ENCODE data around the gene SPOCK3.
"Not testable (repeated sequence)": the region's sequence is repeated elsewhere in the genome, so short reads cannot be mapped to it uniquely, and the experiment has no call there.

SPOCK3 gene

GRCh38 chr4:166823126-166823525 lies 411.2 kb downstream of the SPOCK3 start:
- DNase-seq (ENCODE audit: low read depth in 3 of 3): no peak

DNA sequence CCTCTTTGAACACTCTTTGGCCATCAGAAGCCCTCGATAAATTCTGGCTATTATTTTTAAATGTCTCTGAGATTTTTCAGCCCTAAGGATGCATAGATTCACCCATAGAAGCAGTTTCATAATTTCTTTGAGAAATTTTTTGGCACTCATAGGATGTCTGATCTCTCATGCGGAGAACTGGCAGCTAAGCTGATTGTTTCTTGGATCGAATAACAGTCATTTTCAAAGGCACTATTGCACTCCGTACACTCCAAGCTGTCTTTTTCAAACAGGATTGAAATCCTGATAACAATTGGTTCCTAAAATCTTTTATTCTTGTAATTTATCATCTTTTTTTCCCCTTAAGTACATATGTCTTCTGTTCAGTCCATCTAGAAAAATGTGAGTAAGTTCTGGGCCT lies 411.9 kb downstream of the SPOCK3 start:
- DNase-seq (ENCODE audit: low read depth in 3 of 3): no peak

DNA sequence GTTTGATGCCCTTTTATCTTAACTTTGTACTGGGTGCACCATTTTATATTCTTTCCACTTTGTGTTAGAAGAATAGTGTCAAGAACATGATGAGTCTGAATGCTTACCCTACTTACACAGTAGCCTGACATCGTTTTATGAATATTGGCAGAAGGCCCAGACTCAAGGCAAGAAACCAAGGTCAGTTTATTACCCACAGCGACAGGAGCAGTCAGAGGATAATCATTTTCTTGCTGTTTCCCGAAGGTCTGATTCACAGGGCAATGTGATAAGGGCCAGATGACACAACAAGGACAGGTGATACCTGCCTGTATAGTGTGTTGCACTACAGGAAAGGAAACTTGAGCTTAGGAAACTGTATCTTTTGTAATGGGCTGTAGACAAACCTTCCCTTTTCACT lies 417.4 kb downstream of the SPOCK3 start:
- no peak for DNase-seq (ENCODE audit: low read depth in 3 of 3)

DNA sequence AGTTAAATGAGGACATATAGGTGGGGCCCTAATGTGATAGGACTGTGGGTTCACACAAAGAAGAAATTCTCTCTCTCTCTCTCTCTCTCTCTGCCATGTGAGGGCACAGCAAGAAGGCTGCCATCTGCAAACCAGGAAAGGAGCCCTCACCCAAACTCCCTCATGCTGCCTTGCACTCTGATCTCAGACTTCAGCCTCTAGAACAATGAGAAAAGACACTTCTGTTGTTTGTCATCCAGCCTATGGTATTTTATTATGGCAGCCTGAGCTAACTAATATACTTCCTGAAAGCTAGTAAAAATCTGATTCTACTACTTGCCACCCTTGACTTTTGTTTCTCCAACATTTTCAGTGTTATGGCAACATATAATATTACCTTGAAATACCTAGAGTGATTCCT lies 425.9 kb downstream of the SPOCK3 start:
- DNase-seq (ENCODE audit: low read depth in 3 of 3): no peak

DNA sequence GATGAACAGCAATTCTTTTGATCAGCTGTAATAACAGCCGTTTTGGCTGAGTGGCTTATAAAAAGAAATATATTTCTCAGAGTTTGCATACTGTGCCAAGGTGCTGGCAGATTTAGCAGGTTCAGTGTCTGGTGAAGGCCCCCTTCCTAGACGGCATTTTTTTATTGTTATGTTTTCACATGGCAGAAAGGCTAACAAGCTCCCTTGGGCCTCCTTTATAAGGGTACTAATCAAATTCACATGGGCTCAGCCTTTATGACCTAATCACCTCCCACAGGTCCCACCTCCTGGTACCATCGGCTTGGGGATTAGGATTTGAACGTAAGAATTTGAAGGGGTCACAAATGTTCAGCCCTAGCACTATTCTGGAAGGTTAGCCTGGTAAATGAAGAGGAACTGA lies 431.9 kb downstream of the SPOCK3 start:
- no peak for DNase-seq (ENCODE audit: low read depth in 3 of 3)

- no peak for DNase-seq (ENCODE audit: low read depth in 3 of 3)
Measured at GRCh38 chr4:166798126-166798525, 436.2 kb downstream of the SPOCK3 start.

- DNase-seq (ENCODE audit: low read depth in 3 of 3): no peak
Measured at GRCh38 chr4:166777760-166778159, 456.5 kb downstream of the SPOCK3 start.

- DNase-seq (ENCODE audit: low read depth in 3 of 3): no peak
Measured at GRCh38 chr4:166763018-166763417, 471.3 kb downstream of the SPOCK3 start.

DNA sequence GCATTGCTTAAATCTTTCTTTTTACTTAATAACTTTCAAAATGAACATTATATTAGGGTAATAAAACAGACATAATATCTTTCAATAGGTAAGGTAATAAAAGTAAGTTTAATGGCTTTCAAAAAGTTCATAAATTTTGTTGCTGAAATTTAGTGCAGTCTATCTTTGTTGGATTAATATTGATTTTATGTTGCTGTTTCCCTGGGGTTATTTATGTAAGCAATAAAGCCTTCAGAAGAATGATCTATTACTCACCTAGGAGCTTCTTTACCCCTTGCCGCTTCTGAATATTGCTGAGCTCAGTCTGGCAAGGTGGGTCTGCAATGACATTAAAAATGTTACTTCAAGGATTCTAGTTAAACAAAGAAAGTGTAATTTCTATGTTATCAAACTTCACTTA lies 492.6 kb downstream of the SPOCK3 start:
- no peak for DNase-seq (ENCODE audit: low read depth in 3 of 3)

DNA sequence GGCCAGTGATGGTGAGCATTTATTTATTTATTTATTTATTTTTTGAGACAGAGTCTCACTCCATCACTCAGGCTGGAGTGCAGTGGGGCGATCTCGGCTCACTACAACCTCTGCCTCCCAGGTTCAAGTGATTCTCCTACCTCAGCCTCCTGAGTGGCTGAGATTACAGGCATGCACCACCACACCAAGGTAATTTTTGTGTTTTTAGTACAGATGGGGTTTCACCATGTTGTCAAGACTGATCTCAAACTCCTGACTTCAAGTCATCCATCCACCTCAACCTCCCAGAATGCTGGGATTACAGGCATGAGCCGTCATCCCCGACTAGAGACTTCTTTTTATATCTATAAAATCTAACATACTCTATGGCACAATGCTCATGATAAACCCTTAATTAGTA lies 495.1 kb downstream of the SPOCK3 start:
- not testable (repeated sequence) for DNase-seq (ENCODE audit: low read depth in 3 of 3)

- no peak for DNase-seq (ENCODE audit: low read depth in 3 of 3)
Measured at GRCh38 chr4:166737430-166737829, 496.9 kb downstream of the SPOCK3 start.

DNA sequence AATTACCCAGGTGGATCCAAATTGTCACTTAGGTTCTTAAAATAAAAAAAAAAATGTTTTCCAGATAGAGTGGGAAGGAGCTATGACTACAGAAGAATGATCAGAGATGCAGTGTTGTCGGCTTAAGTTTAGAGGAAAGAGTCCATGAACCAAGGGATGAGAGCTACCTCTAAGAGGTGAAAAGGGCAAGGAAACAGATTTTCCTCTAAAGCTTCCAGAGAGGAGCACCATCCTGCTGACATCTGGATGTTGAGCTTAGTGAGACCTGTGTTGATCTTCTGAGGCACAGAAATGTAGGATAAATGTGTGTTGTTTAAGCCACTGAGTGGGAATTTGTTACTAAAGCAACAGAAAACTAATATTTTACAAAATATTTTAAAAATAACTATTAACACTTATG lies 498.7 kb downstream of the SPOCK3 start:
- no peak for DNase-seq (ENCODE audit: low read depth in 3 of 3)

GRCh38 chr4:166734797-166735196 lies 499.5 kb downstream of the SPOCK3 start:
- DNase-seq (ENCODE audit: low read depth in 3 of 3): no peak

DNA sequence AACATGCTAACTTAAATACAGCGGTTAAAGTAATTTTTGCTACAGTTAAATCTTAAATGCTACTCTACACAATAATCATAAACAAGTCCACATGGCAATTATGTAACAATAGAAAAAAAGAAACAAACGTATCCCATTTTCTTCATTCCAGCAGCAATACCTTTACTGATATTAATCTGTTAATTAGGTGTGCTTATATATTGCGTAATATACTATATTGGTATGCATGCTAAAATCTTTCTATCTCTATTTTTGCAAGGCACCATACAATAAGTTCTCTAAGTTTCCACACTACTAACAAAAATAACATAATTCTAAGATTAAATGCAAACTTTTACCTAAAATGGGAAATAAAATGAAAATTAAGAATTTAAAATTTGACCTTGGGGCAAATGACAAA lies 500.6 kb downstream of the SPOCK3 start:
- no peak for DNase-seq (ENCODE audit: low read depth in 3 of 3)

DNA sequence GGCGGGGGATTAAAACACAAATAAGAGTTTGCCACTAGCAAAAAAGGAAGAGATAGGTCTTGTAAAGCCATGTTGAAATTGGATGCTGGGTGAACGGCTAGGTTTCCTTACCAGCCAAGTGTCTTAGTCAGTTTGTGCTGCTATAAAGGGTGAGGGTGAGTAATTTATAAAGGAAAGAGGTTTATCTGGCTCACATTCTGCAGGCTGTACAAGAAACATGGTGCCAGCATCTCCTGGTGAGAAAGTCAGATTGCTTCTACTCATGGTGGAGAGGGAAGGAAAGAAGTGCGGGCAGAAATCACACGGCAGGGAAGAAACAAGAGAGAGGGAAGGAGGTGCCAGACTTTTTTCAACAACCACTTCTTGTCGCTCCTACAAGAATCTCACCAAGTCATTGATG lies 507.5 kb downstream of the SPOCK3 start:
- no peak for DNase-seq (ENCODE audit: low read depth in 3 of 3)

- no peak for DNase-seq (ENCODE audit: low read depth in 3 of 3)
Measured at GRCh38 chr4:166724369-166724768, 509.9 kb downstream of the SPOCK3 start.

GRCh38 chr4:166723532-166724140 lies 510.7 kb downstream of the SPOCK3 start:
- no peak for DNase-seq (ENCODE audit: low read depth in 3 of 3)

DNA sequence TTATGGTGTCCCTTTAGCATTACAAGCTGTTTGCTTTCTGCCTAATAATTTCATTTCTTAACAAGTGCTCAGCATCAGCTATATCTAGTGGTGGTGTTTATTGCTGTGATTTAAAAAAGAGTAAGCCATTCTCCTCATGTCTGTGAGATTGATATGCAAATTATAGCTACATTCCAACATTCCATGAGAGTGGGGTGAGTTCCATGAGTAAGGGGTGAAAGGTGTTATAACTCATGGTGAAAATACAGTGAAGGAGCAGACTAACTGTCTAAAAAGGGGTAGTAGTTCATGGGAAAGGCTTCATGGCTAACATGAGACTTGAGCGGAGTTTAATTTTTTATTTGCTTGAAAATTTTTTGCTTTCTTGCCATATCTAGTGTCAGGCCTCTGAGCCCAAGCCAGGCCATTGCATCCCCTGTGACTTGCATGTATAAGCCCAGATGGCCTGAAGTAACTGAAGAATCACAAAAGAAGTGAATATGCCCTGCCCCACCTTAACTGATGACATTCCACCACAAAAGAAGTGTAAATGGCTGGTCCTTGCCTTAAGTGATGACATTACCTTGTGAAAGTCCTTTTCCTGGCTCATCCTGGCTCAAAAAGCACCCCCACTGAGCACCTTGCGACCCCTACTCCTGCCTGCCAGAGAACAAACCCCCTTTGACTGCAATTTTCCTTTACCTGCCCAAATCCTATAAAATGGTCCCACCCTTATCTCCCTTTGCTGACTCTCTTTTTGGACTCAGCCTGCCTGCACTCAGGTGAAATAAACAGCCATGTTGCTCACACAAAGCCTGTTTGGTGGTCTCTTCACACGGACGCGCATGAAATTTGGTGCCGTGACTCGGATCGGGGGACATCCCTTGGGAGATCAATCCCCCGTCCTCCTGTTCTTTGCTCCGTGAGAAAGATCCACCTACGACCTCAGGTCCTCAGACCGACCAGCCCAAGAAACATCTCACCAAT lies 518.3 kb downstream of the SPOCK3 start:
- not testable (repeated sequence) for DNase-seq (ENCODE audit: low read depth in 3 of 3)

DNA sequence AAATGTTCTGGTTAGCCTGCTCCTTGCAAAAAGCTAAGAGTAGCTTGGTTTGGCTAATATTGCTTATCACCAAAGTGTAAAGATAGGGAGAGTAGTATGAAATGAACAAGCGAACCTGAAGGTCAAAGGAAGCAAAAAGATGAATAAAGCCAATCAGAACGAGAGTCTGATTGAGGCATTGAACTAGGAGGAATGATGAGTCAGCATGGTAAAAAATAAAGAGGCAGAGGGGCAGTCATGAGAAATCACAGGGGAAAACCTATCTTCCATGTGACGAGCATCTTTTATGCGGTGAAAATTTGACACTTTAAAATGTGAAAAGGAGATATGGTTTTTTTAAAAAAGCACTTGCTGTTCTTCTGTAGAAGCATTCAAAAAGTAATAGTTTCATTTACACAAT lies 533.7 kb downstream of the SPOCK3 start:
- no peak for DNase-seq (ENCODE audit: low read depth in 3 of 3)

DNA sequence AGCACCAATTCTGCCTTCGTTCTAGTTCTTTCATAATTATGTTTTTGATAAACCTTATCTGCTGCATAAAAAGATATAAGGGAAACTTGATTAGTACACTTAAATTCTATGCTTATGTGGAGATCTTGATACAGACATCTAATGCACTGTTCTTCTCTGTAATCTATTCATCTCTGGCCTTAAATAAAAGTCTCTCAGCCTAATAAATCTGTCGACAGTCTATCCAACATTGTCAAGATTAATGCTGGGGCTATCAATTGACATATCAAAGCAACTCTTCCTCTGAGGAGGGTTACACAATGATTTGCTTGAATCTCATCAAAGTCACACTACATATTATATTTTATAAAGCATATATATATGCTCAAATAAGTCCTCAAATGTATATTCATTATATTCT lies 545.5 kb downstream of the SPOCK3 start:
- no peak for DNase-seq (ENCODE audit: low read depth in 3 of 3)

DNA sequence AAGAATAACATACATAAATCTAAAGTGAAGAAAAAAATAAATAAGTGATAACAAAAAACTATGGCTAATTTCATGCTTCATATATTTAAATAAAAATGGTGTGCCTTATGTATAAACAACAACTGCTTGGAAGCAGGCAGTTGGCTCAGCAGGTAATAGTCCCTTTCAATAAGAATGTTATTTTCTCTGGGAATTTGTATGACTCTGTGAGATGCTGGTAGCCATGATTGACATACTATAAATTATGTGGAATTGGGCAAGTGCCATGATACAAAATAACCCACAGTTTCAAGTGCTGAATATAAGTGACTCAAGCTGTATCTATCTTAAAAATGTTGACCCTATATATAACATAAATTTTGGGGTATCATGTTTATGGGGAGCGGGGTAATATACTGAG lies 546.5 kb downstream of the SPOCK3 start:
- no peak for DNase-seq (ENCODE audit: low read depth in 3 of 3)
